GM12873 (cell line): ENCODE results near the gene MARCKSL1.

Experiments used
- CTCF ChIP-seq: IDR thresholded peaks from 2 replicates; pipeline ENCODE4 v1.5.1; 2012; ENCODE audit warnings: low read depth, mild to moderate bottlenecking, moderate library complexity, low read length, control low read depth; ENCODE audit not compliant: insufficient read depth; ENCODE audit errors: missing control alignments

MARCKSL1 gene

GRCh38 chr1:32367912-32368635 is 32.0 kb upstream of the MARCKSL1 start:
- TF ChIP-seq CTCF = no peak

- no peak for TF ChIP-seq CTCF
These were observed 29.4 kb upstream of the MARCKSL1 start for GRCh38 chr1:32365445-32365844.

GRCh38 chr1:32364836-32365235 is 28.8 kb upstream of the MARCKSL1 start:
- no peak for TF ChIP-seq CTCF

GRCh38 chr1:32363713-32364112 is 27.7 kb upstream of the MARCKSL1 start:
- TF ChIP-seq CTCF = no peak

- no peak for TF ChIP-seq CTCF
These were observed 26.7 kb upstream of the MARCKSL1 start, which contains the start of the genes FAM229A and TSSK3 for GRCh38 chr1:32362474-32363313. Gene FAM229A (minus strand): TSS chr1:32362485. CDS start chr1:32362091, 394 bp downstream. Gene TSSK3 (plus strand): TSS chr1:32362539. CDS start chr1:32362702, 163 bp downstream.

- no peak for TF ChIP-seq CTCF
These were observed 25.8 kb upstream of the MARCKSL1 start for GRCh38 chr1:32361674-32362473.
